K562 (cell line): ENCODE measurements around the gene NAPEPLD. TPM values are rescaled to one million over a fixed set of nuclear protein-coding genes. Genes with fewer than 3 reads are reported as not detected.
A peak's percentile ranks its signal among the peaks of the same experiment; 100 is the strongest.

Source experiments
- ATAC-seq: fragments of 200-7000 bp; cut with Tn5 transposase; 3 replicates; pipeline ENCODE4 v1.9.1; 2020; ENCODE audit warnings: moderate library complexity
- BruUV-seq: library from RNA; stranded (reverse); fragments of 400-500 nt; replicated peaks from 2 replicates; lab custom pipeline; 2021; lab: Mats Ljungman, UMichigan
- CTCF ChIA-PET: fragments of 300-600 bp; formaldehyde crosslinking; extraction: SDS; loops from one replicate; lab custom pipeline; 2021; ENCODE audit warnings: low intra/inter-chr PET ratio; lab: Yijun Ruan, JAX
- POLR2A ChIA-PET: fragments of 300-600, 350-650 bp; sonication (Branson Sonifier 250); formaldehyde crosslinking; extraction: SDS; loops from one replicate; lab custom pipeline; 2021; ENCODE audit warnings: antibody characterized with exemption, inconsistent platforms; lab: Yijun Ruan, JAX
- DNase-seq, 4 experiments: peaks; one replicate each; pipeline versions ENCODE4 v3.0.0 to v3.0.0-alpha.2; 2011 to 2018; ENCODE audit warnings: low spot score in 3 of 4, mixed read lengths in 3 of 4; ENCODE audit errors: extremely low read depth in 1 of 4
- FAIRE-seq: peaks from 2 replicates; lab custom pipeline; 2011; peaks lifted over from hg19 to GRCh38; lab: Jason Lieb, UNC
- H2AFZ ChIP-seq: 2 replicates; pipeline ENCODE4 v1.6.0; 2011; ENCODE audit warnings: low read depth, low read length, control low read depth, inconsistent platforms
- H3K27ac ChIP-seq: fragments of 200-600 bp; 3 replicates; pipeline ENCODE4 v1.8.0; 2011; ENCODE audit warnings: low read depth, mild to moderate bottlenecking, control low read depth, inconsistent platforms, low read length, moderate library complexity, mixed read lengths; ENCODE audit errors: extremely low read depth
- H3K27me3 ChIP-seq, 2 experiments: fragments of 300-600 bp in 1 of 2; 2 replicates in 1 of 2; 3 replicates in 1 of 2; pipeline versions ENCODE4 v1.6.0 to v1.8.0; 2011; ENCODE audit warnings: inconsistent platforms in 2 of 2, low read length in 2 of 2, mild to moderate bottlenecking in 1 of 2, mixed read lengths in 1 of 2, moderate library complexity in 1 of 2; ENCODE audit not compliant: control insufficient read depth in 2 of 2, insufficient read depth in 2 of 2
- H3K36me3 ChIP-seq: fragments of 300-600 bp; 3 replicates; pipeline ENCODE4 v1.8.0; 2011; ENCODE audit warnings: mild to moderate bottlenecking, low read length, inconsistent platforms; ENCODE audit not compliant: control insufficient read depth, insufficient read depth
- H3K4me1 ChIP-seq, 2 experiments: fragments of 200-600 bp in 1 of 2; replicated peaks in 1 of 2; 2 replicates in 1 of 2; 3 replicates in 1 of 2; pipeline versions ENCODE4 v1.5.1 to v1.8.0; 2011; ENCODE audit warnings: inconsistent platforms in 2 of 2, low read length in 2 of 2, mild to moderate bottlenecking in 1 of 2, mixed read lengths in 1 of 2, moderate library complexity in 1 of 2; ENCODE audit not compliant: control insufficient read depth in 2 of 2, insufficient read depth in 2 of 2
- H3K4me2 ChIP-seq: 2 replicates; pipeline ENCODE4 v1.6.1; 2011; ENCODE audit warnings: low read length, control low read depth, inconsistent platforms, mixed read lengths; ENCODE audit not compliant: insufficient read depth
- H3K4me3 ChIP-seq: fragments of 200-600 bp; sonication (generic), shearing (Covaris generic); 2 replicates; pipeline ENCODE4 v1.5.1; 2016; ENCODE audit warnings: control low read depth, inconsistent platforms
- H3K79me2 ChIP-seq: fragments of 200-600 bp; 3 replicates; pipeline ENCODE4 v1.8.0; 2011; ENCODE audit warnings: low read length, inconsistent platforms; ENCODE audit not compliant: control insufficient read depth, insufficient read depth
- H3K9ac ChIP-seq, 2 experiments: 2 replicates each; pipeline versions ENCODE4 v1.6.0 to v1.6.1; 2011; ENCODE audit warnings: low read depth in 2 of 2, low read length in 2 of 2, control low read depth in 1 of 2, inconsistent platforms in 1 of 2, mild to moderate bottlenecking in 1 of 2, mixed read lengths in 1 of 2; ENCODE audit not compliant: insufficient read depth in 1 of 2
- H3K9me1 ChIP-seq: one replicate; pipeline ENCODE4 v1.6.0; 2011; ENCODE audit warnings: inconsistent platforms, mild to moderate bottlenecking, low read length, moderate library complexity; ENCODE audit not compliant: control insufficient read depth, insufficient read depth
- H3K9me3 ChIP-seq: replicated peaks from 2 replicates; pipeline ENCODE4 v1.5.1; 2011; ENCODE audit warnings: low read depth, low read length, inconsistent platforms; ENCODE audit not compliant: control insufficient read depth, insufficient read depth
- H4K20me1 ChIP-seq: replicated peaks from 2 replicates; pipeline ENCODE4 v1.6.1; 2011; ENCODE audit warnings: low read length, inconsistent platforms, mixed read lengths; ENCODE audit not compliant: control insufficient read depth, insufficient read depth
- ARNT ChIP-seq, 2 experiments: fragments of 450-650 bp; IDR thresholded peaks; 2 replicates each; pipeline ENCODE4 v1.6.1; 2016; ENCODE audit warnings: mild to moderate bottlenecking in 1 of 2
- CEBPB ChIP-seq: fragments of 450-650 bp; IDR thresholded peaks from 2 replicates; pipeline ENCODE4 v1.6.1; 2016; ENCODE audit warnings: missing genetic modification characterization, missing compliant biosample characterization
- CEBPG ChIP-seq, 3 experiments: fragments of 200-800 bp in 1 of 3; sonication (Bioruptor generic) in 1 of 3; sonication (generic) in 1 of 3; formaldehyde crosslinking in 1 of 3; IDR thresholded peaks in 2 of 3; conservative IDR thresholded peaks in 1 of 3; 2 replicates each; pipeline versions ENCODE4 v1.6.1 to v1.8.0; 2016 to 2022; ENCODE audit warnings: missing compliant biosample characterization in 2 of 3, missing genetic modification characterization in 2 of 3, mild to moderate bottlenecking in 1 of 3, missing genetic modification reagents in 1 of 3
- FOXJ3 ChIP-seq: sonication (generic); formaldehyde crosslinking; IDR thresholded peaks from 2 replicates; pipeline ENCODE4 v1.4.0; 2020; ENCODE audit warnings: mild to moderate bottlenecking, missing genetic modification reagents
- GTF2A2 ChIP-seq: IDR thresholded peaks from 2 replicates; pipeline ENCODE4 v1.6.1; 2016; ENCODE audit warnings: mild to moderate bottlenecking, missing genetic modification characterization, missing compliant biosample characterization
- HLTF ChIP-seq: fragments of 450-650 bp; IDR thresholded peaks from 2 replicates; pipeline ENCODE4 v1.6.1; 2016
- HNRNPK ChIP-seq: fragments of 200-400 bp; formaldehyde crosslinking; IDR thresholded peaks from one replicate; pipeline ENCODE4 v1.6.1; 2018; ENCODE audit warnings: mild to moderate bottlenecking, low read depth, low read length; ENCODE audit not compliant: poor library complexity, severe bottlenecking
- KDM1A ChIP-seq, 2 experiments: fragments of 450-650 bp; IDR thresholded peaks; 2 replicates each; pipeline ENCODE4 v1.6.1; 2016; ENCODE audit warnings: mild to moderate bottlenecking in 2 of 2
- POLR2A ChIP-seq: fragments of 450-650 bp; conservative IDR thresholded peaks from 2 replicates; pipeline ENCODE4 v1.6.1; 2016
- PTBP1 ChIP-seq: fragments of 200-400 bp; formaldehyde crosslinking; IDR thresholded peaks from 2 replicates; pipeline ENCODE4 v1.6.1; 2017; ENCODE audit warnings: low read depth, low read length
- RBM15 ChIP-seq: fragments of 200-400 bp; formaldehyde crosslinking; IDR thresholded peaks from 2 replicates; pipeline ENCODE4 v1.6.1; 2018; ENCODE audit warnings: mild to moderate bottlenecking, low read length, moderate library complexity; ENCODE audit not compliant: insufficient read depth
- RCOR1 ChIP-seq, 2 experiments: IDR thresholded peaks; 2 replicates each; pipeline ENCODE4 v1.6.1; 2012; ENCODE audit warnings: low read depth in 2 of 2, low read length in 2 of 2, borderline replicate concordance in 1 of 2, improper control_type of control experiment in 1 of 2
- SNIP1 ChIP-seq: fragments of 450-650 bp; IDR thresholded peaks from 2 replicates; pipeline ENCODE4 v1.7.1; 2017; ENCODE audit warnings: low read depth, mild to moderate bottlenecking
- SRF ChIP-seq, 2 experiments: fragments of 250-450, 450-650 bp in 1 of 2; sonication (Bioruptor Pico) in 1 of 2; sonication (generic) in 1 of 2; formaldehyde crosslinking; IDR thresholded peaks; 2 replicates each; pipeline versions ENCODE4 v1.5.0 to v1.5.1; 2020 to 2022; ENCODE audit warnings: mild to moderate bottlenecking in 1 of 2, missing genetic modification reagents in 1 of 2
- TARDBP ChIP-seq: fragments of 450-650 bp; IDR thresholded peaks from 2 replicates; pipeline ENCODE4 v1.6.1; 2016
- TEAD1 ChIP-seq, 2 experiments: fragments of 450-650 bp in 1 of 2; sonication (generic) in 1 of 2; formaldehyde crosslinking; IDR thresholded peaks; 2 replicates each; pipeline versions ENCODE4 v1.4.0 to v1.8.0; 2020 to 2022; ENCODE audit warnings: mild to moderate bottlenecking in 2 of 2, missing genetic modification reagents in 1 of 2
- ZNF347 ChIP-seq: fragments of 450-650 bp; formaldehyde crosslinking; IDR thresholded peaks from 2 replicates; pipeline ENCODE4 v1.4.0; 2020; ENCODE audit warnings: low read depth, mild to moderate bottlenecking, moderate library complexity
- ZNF830 ChIP-seq: fragments of 250-450 bp; sonication (Bioruptor Pico); IDR thresholded peaks from 2 replicates; pipeline ENCODE4 v1.5.0; 2021; ENCODE audit warnings: mild to moderate bottlenecking
- ZZZ3 ChIP-seq: fragments of 450-650 bp; IDR thresholded peaks from 2 replicates; pipeline ENCODE4 v1.6.1; 2016; ENCODE audit warnings: antibody characterized with exemption, mild to moderate bottlenecking, moderate library complexity
- WGBS: fragments of 100-300 bp; shearing (Covaris generic); methylation state at CpG from one replicate; pipeline ENCODE4 v1.1.6; 2016; ENCODE audit warnings: low coverage, mixed read lengths; ENCODE audit not compliant: insufficient coverage; ENCODE audit errors: missing lambda C conversion rate; 5-methylcytosine and 5-hydroxymethylcytosine counted together
- in situ Hi-C: fragments of 300-500 bp; cut with MboI; formaldehyde crosslinking; loops from 4 replicates; pipeline ENCODE4 v1.15.0; 2018; ENCODE audit warnings: inconsistent platforms, mixed read lengths
- intact Hi-C: fragments of 100-400 bp; cut with micrococcal nuclease; formaldehyde crosslinking; loops from 2 replicates; pipeline ENCODE4 v1.14.2; 2022
- polyA plus RNA-seq, 8 experiments: library from polyadenylated mRNA; depleted of rRNA in 4 of 8; stranded (reverse) in 5 of 8; unstranded in 3 of 8; fragments of >200 nt; fragmentation: Nextera tagmentation in 2 of 8; fragmentation: Illumina TruSeq in 1 of 8; extraction: Ambion mirVana in 2 of 8; extraction: Trizol in 1 of 8; gene quantifications; 2 replicates each; pipeline versions ENCODE4 v1.2.1 to v1.2.3, GENCODE V29; 2011 to 2014; ENCODE audit warnings: inconsistent platforms in 1 of 8, missing spikeins in 1 of 8
- total RNA-seq, 7 experiments: library from RNA; depleted of rRNA in 6 of 7; stranded (reverse); fragments of >200 nt in 6 of 7; fragmentation: Illumina TruSeq in 2 of 7; extraction: Trizol in 2 of 7; gene quantifications; 2 replicates each; pipeline versions ENCODE4 v1.2.1 to v1.2.3, GENCODE V29; 2011 to 2021; ENCODE audit warnings: low replicate concordance in 1 of 7
- TF ChIP-seq, protein P1 (sequence below): fragments of 450-650 bp; formaldehyde crosslinking; IDR thresholded peaks from 2 replicates; pipeline ENCODE4 v1.4.0; 2020; ENCODE audit warnings: mild to moderate bottlenecking, moderate library complexity
- TF ChIP-seq, protein P2 (sequence below): sonication (generic); formaldehyde crosslinking; IDR thresholded peaks from 2 replicates; pipeline ENCODE4 v1.8.1; 2023; ENCODE audit warnings: mild to moderate bottlenecking, missing genetic modification reagents

NAPEPLD gene
- total and polyA plus RNA-seq, 9 of the 15 experiments (the other 6 are each of a cell fraction or from before 2014, with no cell fraction given): 3.2 to 11.0 (median 7.5) TPM

DNA sequence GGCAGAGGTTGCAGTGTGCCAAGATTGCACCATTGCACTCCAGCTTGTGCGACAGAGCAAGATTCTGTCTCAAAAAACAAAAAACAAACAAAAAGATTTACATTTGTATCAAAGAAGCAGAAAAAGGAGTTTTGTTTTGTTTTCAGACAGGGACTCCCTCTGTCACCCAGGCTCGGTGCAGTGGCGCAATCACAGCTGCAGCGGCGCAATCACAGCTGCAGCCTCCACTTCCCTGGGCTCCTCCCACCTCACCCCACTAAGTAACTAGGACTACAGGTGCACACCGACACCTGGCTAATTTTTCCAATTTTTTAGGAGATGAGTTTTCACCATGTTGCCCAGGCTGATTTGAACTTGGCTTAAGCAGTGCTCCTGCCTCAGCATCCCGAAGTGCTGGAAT lies 72.1 kb downstream of the NAPEPLD start:
- no peak for FAIRE-seq
- H3K4me2 ChIP-seq: no peak overlapping the region
- no peak overlapping the region for H3K4me3 ChIP-seq
- H4K20me1 ChIP-seq: no peaks in the 10 kb centered on the region
- in situ Hi-C loops (no loop called here), intact Hi-C loops (no loop called here)
- no peak overlapping the region for H3K27ac ChIP-seq
- H3K4me1 ChIP-seq: peaks cover 6 to 8% of the 10 kb centered on the region in 2 experiments; a peak in 4 of 5 replicates
- peaks cover 26% of the 10 kb centered on the region; the same call in 2 of the 3 replicates for H3K36me3 ChIP-seq
- H3K79me2 ChIP-seq: peaks cover 51% of the 10 kb centered on the region
- H3K9me3 ChIP-seq: no peaks in the 10 kb centered on the region
- no peak overlapping the region for H2AFZ ChIP-seq
- 0 out of 4 replicates have a peak overlapping the region, but pooled peaks of 1 of the 2 experiments have one; percentile 47 for H3K9ac ChIP-seq
- no peak for ATAC-seq
- POLR2A ChIA-PET: interaction anchor here (0.6 kb wide), 1 partner anchor 258 kb away, joined by 3 read pairs; no protein-coding TSS in a partner anchor
- H3K9me1 ChIP-seq: no peaks in the 10 kb centered on the region
- no peak for DNase-seq
- CTCF ChIA-PET: no interaction called here
- WGBS: 93% methylated on average over 7 of the region's 7 CpGs
- no TSS peak for BruUV-seq
- H3K27me3 ChIP-seq: no peaks in the 10 kb centered on the region
- TF ChIP-seq, protein P1, sequence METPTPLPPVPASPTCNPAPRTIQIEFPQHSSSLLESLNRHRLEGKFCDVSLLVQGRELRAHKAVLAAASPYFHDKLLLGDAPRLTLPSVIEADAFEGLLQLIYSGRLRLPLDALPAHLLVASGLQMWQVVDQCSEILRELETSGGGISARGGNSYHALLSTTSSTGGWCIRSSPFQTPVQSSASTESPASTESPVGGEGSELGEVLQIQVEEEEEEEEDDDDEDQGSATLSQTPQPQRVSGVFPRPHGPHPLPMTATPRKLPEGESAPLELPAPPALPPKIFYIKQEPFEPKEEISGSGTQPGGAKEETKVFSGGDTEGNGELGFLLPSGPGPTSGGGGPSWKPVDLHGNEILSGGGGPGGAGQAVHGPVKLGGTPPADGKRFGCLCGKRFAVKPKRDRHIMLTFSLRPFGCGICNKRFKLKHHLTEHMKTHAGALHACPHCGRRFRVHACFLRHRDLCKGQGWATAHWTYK (CRISPR knock-in tag): no peak
- TF ChIP-seq POLR2A: no peak
- peak; percentile 56; the same call in 1 of the 2 replicates for TF ChIP-seq CEBPG (CRISPR knock-in tag; IDR thresholded peaks at IDR 0.05)
- peak in 1 of 2 experiments; percentile 53; a peak in 2 of 4 replicates for TF ChIP-seq CEBPG (tag; conservative IDR thresholded peaks at IDR 0.05 in 1 of 2, IDR thresholded peaks at IDR 0.05 in 1 of 2)
- no peak for TF ChIP-seq FOXJ3 (CRISPR knock-in tag)
- TF ChIP-seq, protein P2, sequence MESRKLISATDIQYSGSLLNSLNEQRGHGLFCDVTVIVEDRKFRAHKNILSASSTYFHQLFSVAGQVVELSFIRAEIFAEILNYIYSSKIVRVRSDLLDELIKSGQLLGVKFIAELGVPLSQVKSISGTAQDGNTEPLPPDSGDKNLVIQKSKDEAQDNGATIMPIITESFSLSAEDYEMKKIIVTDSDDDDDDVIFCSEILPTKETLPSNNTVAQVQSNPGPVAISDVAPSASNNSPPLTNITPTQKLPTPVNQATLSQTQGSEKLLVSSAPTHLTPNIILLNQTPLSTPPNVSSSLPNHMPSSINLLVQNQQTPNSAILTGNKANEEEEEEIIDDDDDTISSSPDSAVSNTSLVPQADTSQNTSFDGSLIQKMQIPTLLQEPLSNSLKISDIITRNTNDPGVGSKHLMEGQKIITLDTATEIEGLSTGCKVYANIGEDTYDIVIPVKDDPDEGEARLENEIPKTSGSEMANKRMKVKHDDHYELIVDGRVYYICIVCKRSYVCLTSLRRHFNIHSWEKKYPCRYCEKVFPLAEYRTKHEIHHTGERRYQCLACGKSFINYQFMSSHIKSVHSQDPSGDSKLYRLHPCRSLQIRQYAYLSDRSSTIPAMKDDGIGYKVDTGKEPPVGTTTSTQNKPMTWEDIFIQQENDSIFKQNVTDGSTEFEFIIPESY (CRISPR knock-in tag): peak; percentile 86
- TF ChIP-seq ZNF347: no peak
- no peak for TF ChIP-seq SNIP1
- TF ChIP-seq HNRNPK: no peak
- no peak for TF ChIP-seq TEAD1 (CRISPR knock-in tag; IDR thresholded peaks at IDR 0.05)
- TF ChIP-seq RBM15: no peak
- peak in 1 of 2 experiments; percentile 27; a peak in 1 of 4 replicates for TF ChIP-seq KDM1A (IDR thresholded peaks at IDR 0.05)
- TF ChIP-seq PTBP1: no peak
- TF ChIP-seq SRF (CRISPR knock-in tag; IDR thresholded peaks at IDR 0.05): no peak
- 0 out of 4 replicates have a peak, but pooled peaks of 1 of the 2 experiments have one; percentile 27 for TF ChIP-seq RCOR1 (IDR thresholded peaks at IDR 0.05; ENCODE audit: borderline replicate concordance in 1 of 2, low read depth in 2 of 2, low read length in 2 of 2)
- TF ChIP-seq GTF2A2 (tag): no peak
- no peak for TF ChIP-seq ZZZ3
- no peak for TF ChIP-seq TARDBP
- no peak for TF ChIP-seq ZNF830
- TF ChIP-seq ARNT (IDR thresholded peaks at IDR 0.05): no peak
- TF ChIP-seq HLTF: no peak
- TF ChIP-seq CEBPB (tag): peak; percentile 84
